HG02759 (cell line): Measurements from ENCODE around the gene SPON1.
"Not testable (repeated sequence)": the region's sequence is repeated elsewhere in the genome, so short reads cannot be mapped to it uniquely, and the experiment has no call there.

Source experiments
- ATAC-seq: cut with Tn5 transposase; IDR thresholded peaks from one replicate; pipeline ENCODE4 v1.9.1; 2021; ENCODE audit warnings: mild to moderate bottlenecking, moderate library complexity; ENCODE audit not compliant: unreplicated experiment

SPON1 gene

GRCh38 chr11:14230407-14230806 lies 267.9 kb downstream of the SPON1 start:
- no peak for ATAC-seq

GRCh38 chr11:14232652-14233051 lies 270.1 kb downstream of the SPON1 start:
- ATAC-seq, result no peak

GRCh38 chr11:14234446-14234845 lies 271.9 kb downstream of the SPON1 start:
- no peak for ATAC-seq

DNA sequence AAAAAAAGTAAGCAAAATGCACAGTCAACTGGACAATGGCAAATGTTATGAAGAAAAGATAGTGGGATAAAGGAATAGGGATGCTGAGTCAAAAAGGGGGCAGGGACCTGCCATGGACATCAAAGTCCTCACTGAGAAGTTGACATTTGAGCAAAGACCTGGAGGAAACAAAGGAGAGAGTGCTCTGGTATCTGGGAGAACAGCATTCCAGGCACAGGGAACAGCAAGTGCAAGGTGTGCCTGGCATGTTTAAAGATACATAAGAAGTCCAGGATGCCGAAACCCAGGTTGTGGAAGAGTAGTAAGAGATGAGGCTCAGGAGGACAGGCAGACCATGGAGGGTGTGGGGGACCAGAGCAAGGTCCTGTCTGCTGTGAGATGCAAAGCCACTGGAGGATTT lies 273.2 kb downstream of the SPON1 start:
- ATAC-seq, result no peak

GRCh38 chr11:14237444-14237961 lies 275.0 kb downstream of the SPON1 start:
- peak; percentile 93 for ATAC-seq

DNA sequence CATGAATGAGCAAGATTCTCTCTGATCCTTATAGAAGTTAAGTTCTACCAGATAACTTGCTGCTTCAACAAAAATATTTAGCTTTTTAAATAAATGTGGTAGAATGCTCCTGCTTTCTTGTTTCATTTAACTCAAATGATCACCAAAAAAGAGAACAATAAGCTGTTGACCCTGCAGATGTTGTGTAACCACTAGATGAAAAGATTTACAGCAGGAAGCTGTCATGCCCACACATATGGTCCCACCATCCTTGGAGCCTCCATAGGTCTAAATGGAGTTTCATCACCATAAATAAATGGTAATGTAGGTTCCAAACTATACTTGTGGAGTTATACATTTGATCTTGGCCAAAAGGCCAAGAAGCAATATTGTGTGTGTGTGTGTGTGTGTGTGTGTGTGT lies 277.7 kb downstream of the SPON1 start:
- no peak for ATAC-seq

DNA sequence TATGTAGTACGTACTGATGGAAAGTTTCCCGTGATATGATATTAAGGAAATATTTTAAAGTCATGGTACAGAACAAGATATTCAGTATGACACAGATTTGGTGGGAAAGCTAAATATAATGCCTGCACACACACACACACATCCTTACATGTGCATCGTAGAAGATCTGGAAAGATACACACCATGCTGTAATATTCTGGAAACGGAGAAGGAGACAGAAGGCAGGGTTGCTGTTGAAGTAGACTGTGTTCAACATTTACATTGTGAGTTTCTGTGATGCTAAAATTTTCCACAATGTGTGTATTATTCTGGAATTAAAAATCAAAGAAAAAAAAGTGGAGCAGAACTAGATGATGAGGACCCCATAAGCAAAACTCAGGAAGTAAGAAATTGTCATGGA lies 278.4 kb downstream of the SPON1 start:
- no peak for ATAC-seq

- no peak for ATAC-seq
These were observed 279.7 kb downstream of the SPON1 start for GRCh38 chr11:14242187-14242586.

DNA sequence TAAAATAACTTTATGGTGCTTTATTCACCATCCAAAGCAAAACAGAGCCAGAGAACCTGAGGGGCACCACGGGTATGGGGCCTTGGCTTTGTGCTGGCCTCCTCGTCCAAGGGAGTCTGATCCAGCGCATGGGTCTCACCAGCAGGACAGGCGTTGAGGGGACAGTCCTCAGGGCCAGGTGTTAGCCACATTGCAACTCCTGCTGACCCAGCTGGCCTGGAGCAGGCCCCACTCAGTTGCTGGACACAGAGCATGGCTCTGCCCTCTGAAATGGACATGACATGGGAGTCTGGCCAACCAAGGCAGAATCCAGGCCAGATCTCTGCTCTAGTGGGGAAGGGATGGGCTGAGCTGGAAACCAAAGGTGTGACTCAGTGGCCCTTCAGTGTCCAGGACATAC lies 280.2 kb downstream of the SPON1 start:
- ATAC-seq, result no peak

- ATAC-seq, result no peak
These were observed 282.4 kb downstream of the SPON1 start for GRCh38 chr11:14244926-14245325.

GRCh38 chr11:14245444-14245843 lies 282.9 kb downstream of the SPON1 start:
- ATAC-seq, result no peak

DNA sequence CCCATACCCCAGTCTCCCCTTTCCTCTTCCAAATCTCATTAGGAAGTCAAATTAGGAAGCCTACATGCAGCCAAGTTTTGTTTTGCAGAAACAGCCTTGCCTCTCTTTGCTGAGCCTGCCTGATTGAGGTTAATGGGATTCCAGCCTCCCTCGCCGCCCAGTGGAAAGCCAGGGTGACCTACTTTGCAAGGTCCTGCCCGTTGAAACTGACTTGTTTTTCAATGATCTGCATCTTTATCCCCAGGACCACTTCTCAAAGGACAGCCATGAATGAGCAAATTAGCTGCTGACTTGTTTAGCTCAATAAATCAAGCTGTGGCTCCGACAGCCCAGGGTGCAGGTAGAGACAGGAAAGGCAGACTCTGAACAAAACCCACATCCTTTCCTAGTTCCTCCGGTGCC lies 286.1 kb downstream of the SPON1 start:
- no peak for ATAC-seq

- ATAC-seq, result peak; percentile 63
These were observed 286.8 kb downstream of the SPON1 start for GRCh38 chr11:14249121-14249963.

- no peak for ATAC-seq
These were observed 289.2 kb downstream of the SPON1 start for GRCh38 chr11:14251754-14252153.

GRCh38 chr11:14252501-14252900 lies 290.0 kb downstream of the SPON1 start:
- not testable (repeated sequence) for ATAC-seq

GRCh38 chr11:14253421-14253820 lies 290.9 kb downstream of the SPON1 start:
- ATAC-seq, result no peak

DNA sequence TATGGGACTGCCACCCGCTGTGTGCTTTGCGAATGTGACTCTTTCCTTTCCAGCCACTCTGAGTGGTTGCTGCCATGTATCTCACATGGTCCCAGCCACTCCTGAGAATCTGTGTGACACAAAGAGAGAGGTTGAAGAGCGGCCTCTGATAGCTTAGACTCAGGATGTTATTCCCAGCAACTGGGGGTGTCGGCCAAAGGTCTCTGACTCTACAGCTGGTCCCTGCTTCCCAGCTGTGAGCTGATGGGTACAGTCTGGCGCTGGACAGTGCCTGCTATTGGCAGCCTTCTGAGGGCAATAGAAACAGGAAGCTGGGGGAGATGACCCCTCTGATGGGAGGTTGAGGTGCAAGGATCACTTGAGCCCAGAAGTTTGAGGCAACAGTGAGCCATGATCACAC lies 291.3 kb downstream of the SPON1 start:
- ATAC-seq, result no peak

DNA sequence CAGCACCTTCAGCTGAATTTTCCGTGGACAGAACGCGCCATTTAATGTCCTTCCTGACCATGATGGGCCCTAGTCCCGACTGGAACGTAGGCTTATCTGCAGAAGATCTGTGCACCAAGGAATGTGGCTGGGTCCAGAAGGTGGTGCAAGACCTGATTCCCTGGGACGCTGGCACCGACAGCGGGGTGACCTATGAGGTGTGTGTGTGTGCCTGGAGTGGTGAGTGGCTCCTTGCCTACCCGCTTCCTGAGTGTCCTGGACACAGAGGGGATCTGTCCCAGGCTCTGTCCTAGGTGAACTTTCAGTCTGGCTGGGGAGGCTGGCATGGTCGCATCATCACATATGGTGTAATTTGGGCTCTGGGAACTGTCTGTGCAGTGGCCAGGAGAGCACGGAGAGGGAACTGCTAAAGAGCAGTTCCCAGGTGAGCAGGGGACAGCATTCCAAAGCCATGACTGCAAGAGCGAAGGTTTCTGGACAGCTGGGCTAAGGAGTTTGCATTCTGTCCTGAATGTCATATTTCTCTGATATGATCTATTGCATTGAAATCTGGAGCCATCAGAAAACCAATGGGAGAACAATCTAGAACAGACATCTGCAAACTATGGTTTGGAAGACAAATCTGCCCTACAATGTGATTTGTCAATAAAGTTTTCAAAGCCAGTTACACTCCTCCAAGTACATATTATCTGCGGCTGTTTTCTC lies 292.2 kb downstream of the SPON1 start:
- no peak for ATAC-seq

DNA sequence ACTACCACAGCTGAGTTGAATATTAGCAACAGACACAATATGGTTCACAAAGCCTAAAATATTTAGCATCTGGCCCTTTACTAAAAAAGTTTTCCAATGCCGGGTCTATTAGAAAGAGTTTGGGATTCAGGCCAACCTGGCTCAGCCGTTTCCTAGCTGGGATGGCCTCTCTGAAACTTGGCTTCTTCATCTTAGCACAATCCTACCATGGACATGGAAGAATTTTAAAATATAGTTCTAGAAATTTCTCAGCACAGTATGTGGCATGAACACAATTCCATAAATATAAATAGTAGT lies 292.7 kb downstream of the SPON1 start:
- ATAC-seq, result no peak

DNA sequence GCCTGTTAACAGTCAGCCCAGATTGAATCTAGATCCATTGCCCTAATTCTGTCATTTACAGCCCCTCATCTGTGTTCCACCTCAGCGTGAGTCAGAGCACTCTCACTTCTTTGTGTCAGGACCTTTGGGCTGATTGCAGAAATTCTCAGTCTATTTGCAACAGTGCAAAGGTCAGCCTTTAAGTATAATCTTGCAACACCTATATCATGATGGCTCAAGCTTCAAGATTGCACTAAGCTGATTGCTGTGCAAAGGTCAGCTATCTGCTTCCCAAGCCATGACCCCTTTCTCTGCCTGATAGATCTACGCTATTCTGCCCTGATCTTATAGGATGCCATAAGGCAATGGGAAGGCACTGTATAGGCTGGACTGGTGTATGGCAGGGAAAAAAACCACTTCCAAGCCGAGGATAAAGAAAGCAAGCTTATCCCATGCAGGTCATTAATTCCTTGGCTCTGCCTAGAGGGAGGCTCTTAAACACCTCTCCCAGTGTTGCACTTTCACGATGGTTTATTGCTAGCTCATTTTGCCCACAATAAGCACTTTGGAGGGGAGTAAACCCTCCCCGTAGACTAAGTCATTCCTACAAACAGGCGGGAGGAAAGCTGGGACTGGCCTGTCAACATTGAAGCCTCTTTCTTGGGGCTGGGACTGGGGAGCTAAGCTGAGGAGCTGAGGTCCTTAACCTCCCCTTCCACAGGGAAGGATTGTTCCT lies 295.9 kb downstream of the SPON1 start:
- no peak for ATAC-seq

GRCh38 chr11:14259186-14259784 lies 296.8 kb downstream of the SPON1 start:
- ATAC-seq, result no peak
